ENCODE results near the gene TPI1.

GRCh38 chr12:6831450-6831995 is 35.8 kb upstream of the TPI1 start:
- TF ChIP-seq CTCF (IDR thresholded peaks at IDR 0.05; ENCODE audit: extremely low read depth in 1 of 2, insufficient read depth in 1 of 2, low read depth in 1 of 2, low read length in 2 of 2) (no peak), POLR2AphosphoS5 (IDR thresholded peaks at IDR 0.05; ENCODE audit: insufficient read depth, low read depth, low read length) (no peak), POLR2A (IDR thresholded peaks at IDR 0.05; ENCODE audit: low read depth, low read length) (no peak), EZH2 (IDR thresholded peaks at IDR 0.05; ENCODE audit: borderline replicate concordance, low read depth, low read length, severe bottlenecking) (no peak)
